Type B pancreatic cell (in vitro differentiated cells): ENCODE results near the gene USP17L21. TPM values are rescaled to one million over a fixed set of nuclear protein-coding genes. Genes with fewer than 3 reads are reported as not detected.

Experiments used
- total RNA-seq: library from RNA; stranded (reverse); gene quantifications from 2 replicates; pipeline ENCODE4 v1.2.1, GENCODE V29; 2021; ENCODE audit warnings: low replicate concordance

Gene USP17L21
- total RNA-seq, 1 donor from 2014 or later, result not detected

Other genes starting within 250 kb of the USP17L21 start
- gene FAM90A26, start 92.5 kb upstream of the USP17L21 start, total RNA-seq, result not detected in 2 replicates
- not detected in 2 replicates for gene USP17L10, start 52.2 kb upstream of the USP17L21 start, total RNA-seq
- not detected in 2 replicates for gene USP17L11, start 47.5 kb upstream of the USP17L21 start, total RNA-seq
- not detected in 2 replicates for gene USP17L12, start 42.7 kb upstream of the USP17L21 start, total RNA-seq
- not detected in 2 replicates for gene USP17L13, start 38.0 kb upstream of the USP17L21 start, total RNA-seq
- gene USP17L15, start 28.5 kb upstream of the USP17L21 start, total RNA-seq, result not detected in 2 replicates
- gene USP17L17, start 19.0 kb upstream of the USP17L21 start, total RNA-seq, result not detected in 2 replicates
- not detected in 2 replicates for gene USP17L18, start 14.2 kb upstream of the USP17L21 start, total RNA-seq
- gene USP17L19, start 9.5 kb upstream of the USP17L21 start, total RNA-seq, result not detected in 2 replicates
- gene USP17L20, start 4.7 kb upstream of the USP17L21 start, total RNA-seq, result not detected in 2 replicates
- not detected in 2 replicates for gene USP17L22, start 4.7 kb downstream of the USP17L21 start, total RNA-seq
- gene USP17L24, start 62.3 kb downstream of the USP17L21 start, total RNA-seq, result not detected in 2 replicates
- gene USP17L25, start 67.0 kb downstream of the USP17L21 start, total RNA-seq, result not detected in 2 replicates
- gene USP17L26, start 71.8 kb downstream of the USP17L21 start, total RNA-seq, result not detected in 2 replicates
- gene USP17L5, start 76.5 kb downstream of the USP17L21 start, total RNA-seq, result not detected in 2 replicates
- not detected in 2 replicates for gene USP17L27, start 81.3 kb downstream of the USP17L21 start, total RNA-seq
- not detected in 2 replicates for gene USP17L28, start 86.0 kb downstream of the USP17L21 start, total RNA-seq
- gene USP17L29, start 90.8 kb downstream of the USP17L21 start, total RNA-seq, result not detected in 2 replicates
- gene USP17L30, start 100.3 kb downstream of the USP17L21 start, total RNA-seq, result not detected in 2 replicates
- not detected in 2 replicates for gene DEFB131A, start 181.5 kb downstream of the USP17L21 start, total RNA-seq